NCI-H1048 (cell line): ENCODE results near the gene FFAR1.

Experiments
- DNase-seq: peaks from one replicate; lab custom pipeline; 2025; lab: John Stamatoyannopoulos, UW

The FFAR1 gene

DNA sequence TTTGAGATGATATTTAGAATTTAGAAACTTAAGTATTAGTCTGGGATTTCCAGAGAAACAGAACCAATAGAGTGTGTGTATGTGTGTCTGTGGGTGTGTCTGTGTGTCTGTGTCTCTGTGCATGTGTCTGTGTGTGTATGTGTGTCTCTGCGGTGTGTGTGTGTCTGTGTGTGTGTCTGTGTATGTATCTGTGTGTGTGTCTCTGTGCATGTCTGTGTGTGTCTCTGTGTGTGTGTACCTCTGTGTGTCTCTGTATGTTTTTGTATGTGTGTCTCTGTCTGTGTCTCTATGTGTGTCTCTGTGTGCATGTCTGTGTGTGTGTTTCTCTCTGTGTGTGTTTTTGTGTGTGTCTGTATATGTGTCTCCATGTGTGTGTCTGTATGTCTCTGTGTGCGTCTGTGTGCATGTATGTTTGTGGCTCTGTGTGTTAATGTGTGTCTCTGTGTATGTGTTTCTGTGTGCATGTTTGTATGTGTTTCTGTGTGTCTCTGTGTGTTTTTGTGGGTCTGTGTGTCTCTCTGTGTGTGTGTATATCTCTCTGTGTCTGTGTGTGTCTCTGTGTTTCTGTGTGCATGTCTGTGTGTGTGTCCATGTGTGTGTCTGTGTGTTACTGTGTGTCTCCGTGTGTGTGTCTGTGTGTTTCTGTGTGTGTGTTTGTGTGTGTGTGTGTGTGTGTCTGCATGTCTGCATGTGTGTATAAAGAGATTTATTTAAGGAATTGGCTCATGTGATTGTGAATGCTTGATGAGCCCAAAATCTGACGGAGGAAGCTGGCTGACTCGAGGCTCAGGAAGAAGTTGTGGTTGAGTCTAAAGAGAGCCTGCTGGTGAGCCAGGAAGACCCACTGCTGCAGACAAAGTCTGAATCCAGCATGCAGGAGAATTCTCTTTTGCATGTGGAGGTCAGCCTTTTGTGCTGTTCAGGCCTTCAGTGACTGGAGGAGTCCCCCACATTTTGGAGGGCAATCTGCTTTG, 45.3 kb downstream of the FFAR1 start:
- DNase-seq = no peak

DNA sequence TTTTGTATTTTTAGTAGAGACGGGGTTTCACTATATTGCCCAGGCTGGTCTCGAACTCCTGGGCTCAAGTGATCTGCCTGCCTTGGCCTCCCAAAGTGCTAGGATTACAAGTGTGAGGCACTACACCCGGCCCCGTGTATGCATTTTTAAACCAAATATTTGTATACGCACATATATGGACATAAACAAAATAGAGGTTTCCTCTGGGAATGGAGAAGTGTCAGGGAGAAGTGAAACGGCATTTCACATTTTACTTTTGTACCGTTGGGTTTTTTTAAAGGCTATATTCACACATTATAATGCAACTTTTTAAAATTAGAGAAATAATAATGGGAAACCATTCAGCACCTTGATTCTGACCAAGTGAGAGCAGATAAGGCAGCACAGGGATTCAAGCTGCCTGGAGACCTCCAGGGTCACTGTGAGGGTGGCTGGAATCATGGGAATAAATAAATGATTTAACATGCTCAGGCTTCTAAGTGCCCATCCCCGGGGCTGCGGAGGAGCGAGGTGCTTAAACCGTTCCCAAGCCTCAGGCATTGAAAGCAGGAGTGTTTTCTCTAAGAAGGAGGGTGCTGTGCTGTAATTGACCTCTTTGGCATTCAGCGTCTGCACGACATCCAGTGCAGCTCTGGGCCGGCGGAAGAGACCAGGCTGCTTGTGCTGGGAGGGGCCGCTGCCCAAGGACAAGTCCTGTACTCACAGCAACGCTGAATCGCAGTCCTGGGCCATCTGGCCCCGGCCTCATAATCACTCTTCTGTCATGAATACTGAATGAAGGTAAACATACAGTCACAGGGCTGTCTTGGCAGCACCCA, 47.9 kb downstream of the FFAR1 start:
- no peak for DNase-seq

DNA sequence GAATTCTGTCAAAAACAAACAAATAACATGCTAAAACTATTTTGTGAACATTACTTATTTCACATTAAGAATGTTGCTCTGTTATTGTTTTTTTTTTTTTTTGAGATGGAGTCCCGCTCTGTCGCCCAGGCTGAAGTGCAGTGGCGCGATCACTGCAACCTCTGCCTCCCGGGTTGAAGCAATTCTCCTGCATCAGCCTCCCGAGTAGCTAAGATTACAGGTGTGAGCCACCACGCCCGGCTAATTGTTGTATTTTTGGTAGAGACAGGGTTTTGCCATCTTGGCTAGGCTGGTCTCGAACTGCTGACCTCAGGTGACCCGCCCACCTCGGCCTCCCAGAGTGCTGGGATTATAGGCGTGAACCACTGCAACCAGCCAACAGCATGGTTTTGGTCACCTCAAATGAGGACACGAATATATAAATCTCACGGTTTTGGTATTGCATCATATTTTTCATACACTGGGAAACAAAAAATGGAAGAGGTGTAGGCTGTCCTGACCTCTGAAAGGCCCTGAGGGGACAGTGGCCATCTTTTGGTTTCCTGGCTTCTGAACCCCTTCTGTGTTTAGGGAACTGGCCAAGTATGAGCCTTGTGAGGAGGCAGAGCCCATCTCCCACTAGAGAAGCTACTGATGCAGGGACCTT, 48.7 kb downstream of the FFAR1 start:
- DNase-seq = no peak

GRCh38 chr19:35397064-35397463, 49.4 kb downstream of the FFAR1 start:
- DNase-seq = no peak
